Stimulated activated CD4-positive, alpha-beta T cell treated with anti-CD3 and anti-CD28 coated beads, Interleukin-4, amount 100 ng/mL, for 4 hours (primary cell): Measurements from ENCODE around the gene AGXT.

Experiments used
- DNase-seq, 2 experiments: peaks; one replicate each; pipeline ENCODE4 v3.0.0-alpha.2; 2020

AGXT gene

DNA sequence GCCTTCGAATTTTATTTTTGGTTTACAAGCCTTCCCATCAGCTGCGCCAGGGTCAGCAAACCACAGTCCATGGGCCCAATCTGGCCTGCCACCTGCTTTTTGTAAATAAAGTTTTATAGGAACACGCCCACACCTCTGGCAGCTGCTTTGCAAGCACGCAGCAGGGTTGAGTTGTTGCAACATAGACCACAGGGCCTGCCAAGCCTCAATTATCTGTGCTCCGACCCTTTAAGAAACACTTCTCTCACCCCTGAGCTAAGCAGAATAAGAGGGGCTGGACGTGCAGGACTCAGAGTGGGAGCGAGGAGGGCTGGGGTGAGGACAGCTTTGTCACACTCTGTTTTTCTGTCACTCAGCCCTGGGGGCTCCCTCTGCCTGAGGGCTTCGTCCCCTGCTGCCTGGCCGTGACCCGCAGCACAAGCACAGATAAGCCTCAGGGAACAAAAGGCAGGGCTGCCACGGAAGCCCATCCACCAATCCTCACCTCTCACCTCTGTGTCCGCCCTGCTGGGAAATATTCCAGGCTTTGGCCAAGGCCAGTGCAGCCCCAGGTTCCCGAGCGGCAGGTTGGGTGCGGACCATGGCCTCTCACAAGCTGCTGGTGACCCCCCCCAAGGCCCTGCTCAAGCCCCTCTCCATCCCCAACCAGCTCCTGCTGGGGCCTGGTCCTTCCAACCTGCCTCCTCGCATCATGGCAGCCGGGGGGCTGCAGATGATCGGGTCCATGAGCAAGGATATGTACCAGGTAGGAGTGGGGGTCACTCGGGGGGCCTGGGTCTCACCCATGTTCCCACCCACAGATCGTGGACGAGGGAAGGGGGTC is at the start of gene AGXT:
Gene AGXT (plus strand): TSS at position 539 of the 823 bp plus-strand sequence. CDS start 42 bp downstream, at position 581.
- DNase-seq = no peak

GRCh38 chr2:240819126-240819857 is 49.3 kb upstream of the AGXT start:
- no peak for DNase-seq

DNA sequence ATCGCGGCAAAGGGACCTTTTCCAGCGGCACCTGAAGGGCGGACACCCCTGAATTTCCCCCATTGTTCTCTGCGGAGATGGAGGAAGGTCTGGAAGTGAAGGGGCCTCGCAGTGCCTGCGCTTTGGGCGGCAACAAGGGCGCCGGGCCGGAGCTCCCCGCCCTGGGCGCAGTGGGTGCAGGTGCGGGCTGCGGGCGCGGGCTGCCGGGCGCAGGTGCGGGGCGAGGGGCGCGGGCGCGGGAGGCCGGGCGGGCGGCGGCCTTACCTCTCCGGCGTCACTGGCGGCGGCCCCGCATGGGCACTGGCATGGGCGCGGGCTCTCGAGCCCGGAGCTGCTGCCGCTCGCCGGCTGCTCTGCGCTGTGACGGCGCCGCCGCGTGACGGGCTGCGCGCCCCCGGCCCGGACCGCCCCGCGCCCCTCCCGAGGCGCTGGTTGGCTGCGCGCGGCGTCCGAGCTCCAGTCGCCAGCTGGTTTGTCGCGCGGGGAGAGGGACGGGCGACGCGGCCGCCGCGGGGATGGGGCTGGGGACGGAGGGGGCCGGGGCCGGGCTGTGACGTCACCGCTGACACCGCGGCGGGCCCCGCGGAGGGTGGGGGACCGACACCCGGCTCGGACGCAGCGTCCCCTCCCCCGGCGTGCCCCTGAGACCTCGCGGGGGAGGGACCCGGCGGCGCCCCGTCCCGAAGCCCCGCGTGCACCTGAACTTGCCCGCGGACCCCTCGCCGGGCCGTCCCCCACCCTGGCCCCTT is 48.6 kb upstream of the AGXT start, which contains the start of gene KIF1A:
Gene KIF1A (minus strand): TSS at position 362 of the 749 bp plus-strand sequence. CDS start 22,467 bp downstream, outside the sequence.
- peak in 1 of 2 experiments; percentile 26 for DNase-seq

- DNase-seq = peak; percentile 27 to 28
These were observed 47.8 kb upstream of the AGXT start for GRCh38 chr2:240820607-240821428.

GRCh38 chr2:240821429-240821778 is 47.2 kb upstream of the AGXT start:
- DNase-seq = no peak

- no peak for DNase-seq
These were observed 46.3 kb upstream of the AGXT start for GRCh38 chr2:240822280-240822847.

DNA sequence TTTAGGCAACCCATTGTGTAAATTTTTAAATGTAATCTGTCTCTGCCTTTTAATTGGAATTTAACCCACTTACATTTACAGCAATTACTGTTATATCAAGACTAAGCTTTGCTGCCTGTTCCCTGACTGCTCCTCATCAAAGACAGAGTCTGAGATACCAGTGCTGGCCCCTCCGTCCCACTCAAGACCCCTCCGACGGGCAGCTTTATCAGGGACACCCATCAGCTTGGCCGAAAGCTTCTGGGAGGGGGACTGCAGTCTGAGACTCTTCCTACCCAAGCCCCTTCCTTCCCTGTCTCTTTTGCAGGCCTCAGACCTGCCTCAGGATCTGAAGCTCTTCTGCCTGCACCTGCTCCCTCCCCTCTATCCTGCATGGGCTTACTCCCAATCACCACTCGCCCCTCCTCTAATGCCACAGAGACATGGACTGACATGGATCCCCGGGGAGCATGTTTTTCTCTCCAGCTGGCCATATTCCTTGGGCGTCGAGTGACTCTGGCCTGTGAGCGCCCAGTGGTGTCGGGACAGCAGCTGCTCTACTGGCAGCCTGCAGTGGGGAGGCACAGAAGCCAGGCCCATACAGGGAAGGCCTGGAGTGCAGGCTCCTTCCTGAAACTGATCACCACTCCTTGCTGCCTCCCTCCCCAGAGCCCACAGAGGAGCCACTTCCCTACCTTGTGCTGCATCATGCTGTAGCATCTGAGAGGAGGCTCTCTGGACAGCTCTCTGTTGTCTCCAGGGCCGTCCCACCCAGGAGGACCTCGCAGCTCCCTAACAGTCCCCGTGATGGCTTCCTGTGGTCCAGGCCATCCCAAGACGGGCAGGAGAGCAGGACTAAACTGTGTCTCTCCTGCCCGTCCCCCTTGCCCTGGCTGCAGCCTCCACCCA is 44.9 kb upstream of the AGXT start:
- no peak for DNase-seq

DNA sequence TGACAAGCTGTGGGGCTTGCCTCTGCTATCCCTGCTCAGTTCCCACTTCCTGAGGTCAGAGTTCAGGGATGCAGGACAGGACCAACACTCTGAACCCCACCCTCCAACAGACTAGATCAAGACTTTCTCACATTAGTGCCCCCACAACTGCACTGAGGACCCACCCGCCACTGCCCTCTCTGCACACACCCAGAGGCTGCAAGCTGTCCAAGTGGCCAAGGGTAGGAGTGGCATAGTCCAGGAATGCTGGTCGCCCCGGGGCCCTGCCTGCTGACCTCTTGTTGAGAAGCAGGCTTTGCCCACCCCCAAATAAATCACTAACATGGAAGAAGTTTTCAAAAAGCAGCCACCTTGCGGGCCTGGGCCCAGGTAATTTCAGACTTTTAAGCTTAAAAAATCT is 43.1 kb upstream of the AGXT start:
- no peak for DNase-seq

GRCh38 chr2:240831594-240832204 is 36.9 kb upstream of the AGXT start:
- no peak for DNase-seq

GRCh38 chr2:240832205-240832727 is 36.4 kb upstream of the AGXT start:
- DNase-seq = peak; percentile 91 to 98

DNA sequence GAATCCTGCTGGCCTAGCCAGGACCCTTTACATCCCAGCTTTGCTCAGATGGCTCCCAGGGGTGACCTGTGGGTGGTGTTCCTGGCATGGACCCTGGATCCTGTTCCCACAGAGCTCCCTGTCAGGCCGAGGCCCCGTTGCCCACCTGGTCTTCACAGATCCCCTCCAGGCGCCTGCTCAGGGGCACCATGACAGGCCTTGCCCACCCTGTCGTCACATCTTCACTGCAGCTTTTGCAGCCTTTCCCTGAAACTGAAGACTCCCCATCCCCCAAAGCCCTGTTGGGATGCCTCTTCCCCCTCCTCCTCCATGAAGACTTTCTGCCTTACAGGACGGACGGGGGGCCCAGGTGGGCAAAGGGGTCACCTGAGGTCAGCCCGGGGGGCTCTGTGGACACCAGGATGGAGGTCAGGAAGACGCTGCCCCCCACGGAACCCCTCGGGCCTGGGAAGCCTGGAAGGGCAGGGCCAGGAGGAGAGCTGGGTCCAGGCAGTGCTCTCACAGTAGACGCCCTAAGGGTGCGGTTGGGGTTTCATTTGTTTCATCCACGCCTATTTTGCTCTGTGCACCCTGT is 35.6 kb upstream of the AGXT start:
- DNase-seq = no peak

- DNase-seq = no peak
These were observed 34.8 kb upstream of the AGXT start for GRCh38 chr2:240833724-240834285.

- no peak for DNase-seq
These were observed 34.1 kb upstream of the AGXT start for GRCh38 chr2:240834377-240834975.

- no peak for DNase-seq
These were observed 33.1 kb upstream of the AGXT start for GRCh38 chr2:240835528-240835927.

- no peak for DNase-seq
These were observed 31.7 kb upstream of the AGXT start for GRCh38 chr2:240836781-240837467.

- DNase-seq = no peak
These were observed 31.0 kb upstream of the AGXT start for GRCh38 chr2:240837621-240838020.

- DNase-seq = no peak
These were observed 29.2 kb upstream of the AGXT start for GRCh38 chr2:240839152-240840143.
